Measurements from ENCODE around the gene ACAP3. TPM values are rescaled to one million over a fixed set of nuclear protein-coding genes. Genes with fewer than 3 reads are reported as not detected.

Gene ACAP3
- total RNA-seq, 1 experiment from 2014 or later = 10.6 TPM

GRCh38 chr1:1285611-1286311 is 22.0 kb downstream of the ACAP3 start:
- DNase-seq (ENCODE audit: low spot score) = no peak

- DNase-seq (ENCODE audit: low spot score) = no peak
These were observed 22.6 kb downstream of the ACAP3 start for GRCh38 chr1:1285102-1285571.

- no peak for DNase-seq (ENCODE audit: low spot score)
These were observed 23.3 kb downstream of the ACAP3 start for GRCh38 chr1:1284221-1285101.

- no peak for DNase-seq (ENCODE audit: low spot score)
These were observed 23.9 kb downstream of the ACAP3 start for GRCh38 chr1:1283821-1284220.

- DNase-seq (ENCODE audit: low spot score) = peak; percentile 56
These were observed 24.7 kb downstream of the ACAP3 start for GRCh38 chr1:1282998-1283397.

- peak; percentile 56 for DNase-seq (ENCODE audit: low spot score)
These were observed 26.0 kb downstream of the ACAP3 start for GRCh38 chr1:1281533-1282321.

- DNase-seq (ENCODE audit: low spot score) = no peak
These were observed 26.8 kb downstream of the ACAP3 start for GRCh38 chr1:1280782-1281481.

GRCh38 chr1:1279028-1279427 is 28.7 kb downstream of the ACAP3 start:
- DNase-seq (ENCODE audit: low spot score) = no peak

- DNase-seq (ENCODE audit: low spot score) = no peak
These were observed 29.1 kb downstream of the ACAP3 start for GRCh38 chr1:1278620-1279019.

GRCh38 chr1:1275836-1276235 is 31.9 kb downstream of the ACAP3 start:
- no peak for DNase-seq (ENCODE audit: low spot score)

GRCh38 chr1:1274931-1275431 is 32.7 kb downstream of the ACAP3 start:
- no peak for DNase-seq (ENCODE audit: low spot score)

GRCh38 chr1:1274299-1274930 is 33.3 kb downstream of the ACAP3 start:
- DNase-seq (ENCODE audit: low spot score) = no peak

GRCh38 chr1:1273512-1274298 is 34.0 kb downstream of the ACAP3 start, which contains the start of gene UBE2J2:
Gene UBE2J2, minus strand, starts transcription at chr1:1273854. Its CDS starts 5,862 bp downstream, at chr1:1267992.
- DNase-seq (ENCODE audit: low spot score) = peak; percentile 92

- no peak for DNase-seq (ENCODE audit: low spot score)
These were observed 34.6 kb downstream of the ACAP3 start for GRCh38 chr1:1273209-1273511.

- DNase-seq (ENCODE audit: low spot score) = no peak
These were observed 35.2 kb downstream of the ACAP3 start for GRCh38 chr1:1272341-1273208.

GRCh38 chr1:1270813-1271212 is 36.9 kb downstream of the ACAP3 start:
- DNase-seq (ENCODE audit: low spot score) = no peak

- no peak for DNase-seq (ENCODE audit: low spot score)
These were observed 39.4 kb downstream of the ACAP3 start for GRCh38 chr1:1268284-1268682.

GRCh38 chr1:1267488-1268283 is 40.0 kb downstream of the ACAP3 start:
- DNase-seq (ENCODE audit: low spot score) = no peak

Data from H4 (cell line).